ENCODE measurements around the gene SFI1.

GRCh38 chr22:31496007-31496734 is at the start of gene SFI1:
- TF ChIP-seq CTCF (conservative IDR thresholded peaks at IDR 0.05; ENCODE audit: low read depth, low read length), result peak; percentile 47
- TF ChIP-seq EZH2 (IDR thresholded peaks at IDR 0.05; ENCODE audit: borderline replicate concordance, low read depth, low read length, poor library complexity, severe bottlenecking), result no peak
